Ascending aorta (tissue), 2 donors: Measurements from ENCODE around the gene NAB1. TPM values are rescaled to one million over a fixed set of nuclear protein-coding genes. Genes with fewer than 3 reads are reported as not detected.

Source experiments
- DNase-seq, 2 donors: peaks; one replicate each; pipeline ENCODE4 v3.0.0-alpha.2; 2019; ENCODE audit warnings: low spot score in 2 of 2
- H3K27ac ChIP-seq, 2 donors: fragments of 200-600 bp; sonication (generic); one replicate each; pipeline ENCODE4 v1.5.1; 2016 to 2017; ENCODE audit warnings: mild to moderate bottlenecking in 1 of 2
- H3K27me3 ChIP-seq: fragments of 200-600 bp; sonication (generic); one replicate; pipeline ENCODE4 v1.5.1; 2017
- H3K36me3 ChIP-seq, 2 donors: fragments of 200-600 bp; sonication (generic); one replicate each; pipeline ENCODE4 v1.5.1; 2016
- H3K4me1 ChIP-seq, 2 donors: fragments of 200-600 bp; sonication (generic); one replicate each; pipeline ENCODE4 v1.5.1; 2016 to 2017; ENCODE audit warnings: mild to moderate bottlenecking in 1 of 2
- H3K4me3 ChIP-seq, 2 donors: fragments of 200-600 bp; sonication (generic); one replicate each; pipeline ENCODE4 v1.5.1; 2016 to 2017; ENCODE audit warnings: mild to moderate bottlenecking in 1 of 2
- H3K9me3 ChIP-seq, 2 donors: fragments of 200-600 bp; sonication (generic); one replicate each; pipeline ENCODE4 v1.5.1; 2016
- intact Hi-C: fragments of 100-400 bp; cut with DNase I; formaldehyde crosslinking; loops from one replicate; pipeline ENCODE4 v1.15.1; 2023
- total RNA-seq: library from RNA; depleted of rRNA; stranded (reverse); fragments of >200 nt; gene quantifications from one replicate; pipeline ENCODE4 v1.1.0, GENCODE V29; 2016
- TF ChIP-seq, protein P1 (sequence below), 3 experiments: fragments of 200-600 bp in 2 of 3; fragments of 450-650 bp in 1 of 3; sonication (generic) in 2 of 3; IDR thresholded peaks; one replicate each; pipeline ENCODE4 v1.5.1; 2016 to 2019; ENCODE audit warnings: antibody characterized with exemption in 3 of 3, mild to moderate bottlenecking in 1 of 3, moderate library complexity in 1 of 3

The NAB1 gene
- total RNA-seq, 1 donor from 2014 or later = 63.2 TPM

DNA sequence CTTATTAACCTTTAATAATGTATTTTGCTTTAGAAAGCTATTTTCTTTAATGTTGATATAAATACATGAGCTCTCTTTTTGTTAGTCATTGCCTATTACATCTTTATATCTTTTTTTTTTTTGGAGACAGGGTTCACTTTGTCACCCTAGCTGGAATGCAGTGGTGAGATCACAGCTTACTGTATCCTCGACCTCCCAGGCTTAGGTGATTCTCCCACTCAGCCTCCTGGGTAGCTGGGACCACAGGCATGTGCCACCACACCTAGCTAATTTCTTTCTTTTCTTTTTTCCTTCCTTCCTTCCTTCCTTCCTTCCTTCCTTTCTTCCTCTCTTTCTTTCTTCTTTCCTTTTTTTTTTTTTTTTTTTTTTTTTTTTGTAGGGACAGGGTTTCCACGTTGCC lies 15.4 kb downstream of the NAB1 start:
- DNase-seq = no peak
- Histone ChIP-seq H3K9me3 (peaks cover 0 to 10% of the 10 kb centered on the region in 2 donors), H3K4me1 (peaks cover 0 to 4% of the 10 kb centered on the region in 2 donors), H3K27ac (no peak overlapping the region), H3K36me3 (no peaks in the 10 kb centered on the region), H3K4me3 (no peak overlapping the region), H3K27me3 (no peaks in the 10 kb centered on the region)
- TF ChIP-seq, protein P1, sequence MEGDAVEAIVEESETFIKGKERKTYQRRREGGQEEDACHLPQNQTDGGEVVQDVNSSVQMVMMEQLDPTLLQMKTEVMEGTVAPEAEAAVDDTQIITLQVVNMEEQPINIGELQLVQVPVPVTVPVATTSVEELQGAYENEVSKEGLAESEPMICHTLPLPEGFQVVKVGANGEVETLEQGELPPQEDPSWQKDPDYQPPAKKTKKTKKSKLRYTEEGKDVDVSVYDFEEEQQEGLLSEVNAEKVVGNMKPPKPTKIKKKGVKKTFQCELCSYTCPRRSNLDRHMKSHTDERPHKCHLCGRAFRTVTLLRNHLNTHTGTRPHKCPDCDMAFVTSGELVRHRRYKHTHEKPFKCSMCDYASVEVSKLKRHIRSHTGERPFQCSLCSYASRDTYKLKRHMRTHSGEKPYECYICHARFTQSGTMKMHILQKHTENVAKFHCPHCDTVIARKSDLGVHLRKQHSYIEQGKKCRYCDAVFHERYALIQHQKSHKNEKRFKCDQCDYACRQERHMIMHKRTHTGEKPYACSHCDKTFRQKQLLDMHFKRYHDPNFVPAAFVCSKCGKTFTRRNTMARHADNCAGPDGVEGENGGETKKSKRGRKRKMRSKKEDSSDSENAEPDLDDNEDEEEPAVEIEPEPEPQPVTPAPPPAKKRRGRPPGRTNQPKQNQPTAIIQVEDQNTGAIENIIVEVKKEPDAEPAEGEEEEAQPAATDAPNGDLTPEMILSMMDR (IDR thresholded peaks at IDR 0.05) = no peak
- intact Hi-C loops = no loop called here

DNA sequence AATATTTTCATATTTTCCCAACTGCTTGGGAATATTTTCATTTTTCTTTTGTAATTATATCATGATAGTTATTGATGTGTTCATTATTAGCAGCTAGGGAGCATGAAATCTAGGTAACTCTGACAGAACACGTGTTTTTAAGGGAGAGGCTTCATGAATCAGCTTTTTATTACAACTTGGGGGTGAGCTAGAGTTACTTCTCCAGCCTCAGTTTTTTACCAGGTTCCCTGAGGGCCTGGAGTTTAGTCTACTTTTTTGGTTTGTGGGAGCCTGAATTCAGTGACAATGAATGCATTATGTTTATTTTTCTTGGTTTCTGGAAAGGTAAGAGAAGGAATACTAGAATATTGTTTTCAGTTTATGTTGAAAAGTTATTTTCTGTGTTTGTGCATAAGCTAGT lies 18.0 kb downstream of the NAB1 start:
- H3K27me3 ChIP-seq = no peaks in the 10 kb centered on the region
- intact Hi-C loops = no loop called here
- no peak for DNase-seq
- no peak overlapping the region for H3K27ac ChIP-seq
- TF ChIP-seq, protein P1 (IDR thresholded peaks at IDR 0.05) = no peak
- H3K9me3 ChIP-seq = peaks cover 0 to 10% of the 10 kb centered on the region in 2 donors
- no peak overlapping the region for H3K4me3 ChIP-seq
- H3K36me3 ChIP-seq = peaks cover 6 to 11% of the 10 kb centered on the region in 2 donors
- H3K4me1 ChIP-seq = no peaks in the 10 kb centered on the region

DNA sequence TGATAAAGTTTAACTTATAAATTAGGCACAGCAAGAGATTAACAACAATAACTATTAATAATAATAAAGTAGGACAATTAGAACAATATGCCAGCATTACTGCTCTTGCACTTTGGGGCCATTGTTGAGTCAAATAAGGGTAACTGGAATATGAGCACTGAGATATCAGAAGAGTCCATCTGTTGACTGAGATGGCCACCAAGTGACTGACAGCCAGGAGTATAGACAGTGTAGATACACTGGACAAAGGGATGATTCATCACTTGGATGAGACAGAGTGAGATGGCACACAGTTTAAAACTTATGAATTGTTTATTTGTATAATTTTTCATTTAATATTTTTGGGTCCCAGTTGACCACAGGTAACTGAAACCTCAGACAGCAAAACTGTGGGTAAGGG lies 20.0 kb downstream of the NAB1 start:
- H3K27ac ChIP-seq = no peak overlapping the region
- H3K4me1 ChIP-seq = no peaks in the 10 kb centered on the region
- peaks cover 6 to 11% of the 10 kb centered on the region in 2 donors for H3K36me3 ChIP-seq
- no peak for DNase-seq
- intact Hi-C loops = no loop called here
- H3K9me3 ChIP-seq = peaks cover 0 to 10% of the 10 kb centered on the region in 2 donors
- H3K4me3 ChIP-seq = no peak overlapping the region
- no peaks in the 10 kb centered on the region for H3K27me3 ChIP-seq
- TF ChIP-seq, protein P1 (IDR thresholded peaks at IDR 0.05) = no peak

DNA sequence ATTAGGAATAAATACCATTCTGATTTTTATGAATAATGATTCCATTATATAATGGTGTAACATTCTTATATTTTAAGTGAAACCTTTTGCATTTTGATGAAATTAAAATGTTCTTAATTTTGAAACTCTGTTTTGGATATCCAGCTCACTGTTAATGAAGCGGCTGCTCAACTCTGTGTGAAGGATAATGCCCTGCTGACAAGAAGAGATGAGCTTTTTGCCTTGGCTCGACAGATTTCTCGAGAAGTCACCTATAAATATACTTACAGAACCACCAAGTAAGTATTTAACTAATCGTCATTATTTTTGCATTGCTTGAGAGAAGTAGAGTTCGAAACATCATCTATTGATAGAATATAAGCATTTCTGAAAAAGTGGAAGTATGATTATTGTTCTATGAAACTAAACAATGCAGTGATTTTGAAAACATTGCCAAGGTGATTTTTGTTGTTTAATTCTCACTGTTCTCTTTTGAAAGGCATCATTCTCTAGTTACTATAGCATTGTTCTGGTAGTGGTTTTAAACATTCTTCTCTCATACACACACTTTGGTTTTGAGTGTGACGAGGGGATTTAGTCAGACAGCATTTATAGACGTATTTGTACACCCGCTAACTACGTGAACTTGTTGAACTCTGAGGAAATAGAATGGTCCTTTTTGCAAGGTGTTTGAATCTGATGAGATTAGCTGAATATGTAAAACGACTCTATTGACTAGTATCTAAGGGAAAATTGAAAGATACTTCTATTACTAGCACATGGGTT lies 21.5 kb downstream of the NAB1 start:
- TF ChIP-seq, protein P1 (IDR thresholded peaks at IDR 0.05) = no peak
- Histone ChIP-seq H3K27me3 (no peaks in the 10 kb centered on the region), H3K27ac (no peak overlapping the region), H3K4me1 (no peaks in the 10 kb centered on the region), H3K4me3 (no peak overlapping the region), H3K36me3 (peaks cover 12 to 16% of the 10 kb centered on the region in 2 donors), H3K9me3 (peaks cover 0 to 2% of the 10 kb centered on the region in 2 donors)
- no peak for DNase-seq
- intact Hi-C loops = no loop called here

DNA sequence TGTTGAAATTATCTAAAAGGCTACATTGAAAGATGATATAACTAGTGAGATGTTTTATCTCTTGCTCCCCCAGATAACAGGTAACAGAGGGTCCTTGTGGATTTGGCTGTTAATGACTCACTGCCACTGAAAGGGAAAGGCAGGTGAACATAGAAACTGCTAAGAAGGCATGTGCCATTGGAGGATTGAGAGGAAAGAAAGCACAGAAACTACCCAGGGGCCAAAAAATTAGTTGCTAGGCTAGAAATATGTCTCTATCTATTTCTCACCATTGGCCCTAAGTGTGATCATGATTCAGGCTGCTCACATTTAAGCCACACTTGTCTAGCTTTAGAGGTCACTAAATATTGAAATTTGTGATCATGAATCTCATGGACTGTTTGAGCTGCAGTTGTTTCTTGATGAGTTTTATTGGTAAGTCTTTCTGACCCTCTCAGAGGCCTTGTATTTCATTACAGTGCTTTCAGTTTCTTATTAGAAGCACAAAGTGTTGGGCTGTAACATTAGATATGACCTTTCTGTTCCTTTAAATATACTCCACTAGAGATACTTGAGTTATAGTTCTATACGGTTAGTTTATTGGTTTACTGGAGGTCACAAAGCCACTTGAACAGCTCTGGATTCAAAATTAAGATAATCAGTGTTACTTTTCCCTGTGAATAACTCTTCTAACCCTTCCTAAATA lies 26.2 kb downstream of the NAB1 start:
- DNase-seq = no peak
- TF ChIP-seq, protein P1 (IDR thresholded peaks at IDR 0.05) = no peak
- intact Hi-C loops = no loop called here

More for the DNA sequence above, 26.2 kb downstream of the NAB1 start:
- H3K4me1 ChIP-seq = peaks cover 0 to 3% of the 10 kb centered on the region in 2 donors
- no peak overlapping the region for H3K27ac ChIP-seq
- peaks cover 12 to 16% of the 10 kb centered on the region in 2 donors for H3K36me3 ChIP-seq
- no peaks in the 10 kb centered on the region for H3K27me3 ChIP-seq
- no peaks in the 10 kb centered on the region for H3K9me3 ChIP-seq
- H3K4me3 ChIP-seq = no peak overlapping the region
